Measurements from ENCODE around the gene NUDT16L1.

DNA sequence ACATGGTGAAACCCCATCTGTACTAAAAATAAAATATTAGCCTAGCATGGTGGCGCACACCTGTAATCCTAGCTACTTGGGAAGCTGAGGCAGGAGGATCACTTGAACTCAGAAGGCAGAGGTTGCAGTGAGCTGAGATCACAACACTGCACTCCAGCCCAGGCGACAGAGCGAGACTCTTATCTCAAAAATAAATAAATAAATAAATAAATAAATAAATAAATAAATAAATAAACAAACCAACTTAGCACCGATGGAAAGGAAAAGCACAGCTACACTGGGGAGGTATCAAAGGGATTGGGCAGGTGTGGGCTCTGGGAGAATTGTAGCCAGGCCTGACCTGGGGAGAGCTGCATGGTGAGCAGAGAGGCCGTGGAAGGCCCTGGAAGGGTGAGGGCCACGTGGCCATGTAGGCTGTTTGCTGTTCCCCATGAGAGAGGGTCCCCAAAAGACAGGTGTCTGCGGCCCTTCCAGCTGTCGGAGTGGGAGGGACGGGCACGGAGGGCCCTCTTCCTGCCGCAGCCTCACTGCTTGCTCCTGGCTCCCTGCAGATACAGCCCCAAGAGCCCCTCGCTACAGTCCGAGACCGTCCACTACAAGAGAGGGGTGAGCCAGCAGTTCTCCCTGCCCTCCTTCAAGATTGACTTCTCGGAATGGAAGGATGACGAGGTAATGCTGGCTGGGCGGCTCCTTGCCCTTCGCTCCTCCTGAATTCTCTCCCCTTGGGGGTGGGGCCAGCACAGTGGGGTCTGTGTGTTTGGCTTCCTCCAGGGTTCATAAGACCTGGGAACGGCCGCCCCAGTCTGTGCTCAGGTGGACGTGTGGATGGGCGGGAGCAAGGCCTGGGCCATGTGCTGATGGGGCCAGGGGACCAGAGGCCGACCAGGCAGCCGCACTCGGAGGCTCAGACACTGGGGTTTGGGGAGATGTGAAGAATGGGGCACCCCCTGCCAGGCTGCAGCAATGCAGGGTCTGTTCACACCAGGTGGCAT is 36.4 kb upstream of the NUDT16L1 start:
- TF ChIP-seq, protein P1, sequence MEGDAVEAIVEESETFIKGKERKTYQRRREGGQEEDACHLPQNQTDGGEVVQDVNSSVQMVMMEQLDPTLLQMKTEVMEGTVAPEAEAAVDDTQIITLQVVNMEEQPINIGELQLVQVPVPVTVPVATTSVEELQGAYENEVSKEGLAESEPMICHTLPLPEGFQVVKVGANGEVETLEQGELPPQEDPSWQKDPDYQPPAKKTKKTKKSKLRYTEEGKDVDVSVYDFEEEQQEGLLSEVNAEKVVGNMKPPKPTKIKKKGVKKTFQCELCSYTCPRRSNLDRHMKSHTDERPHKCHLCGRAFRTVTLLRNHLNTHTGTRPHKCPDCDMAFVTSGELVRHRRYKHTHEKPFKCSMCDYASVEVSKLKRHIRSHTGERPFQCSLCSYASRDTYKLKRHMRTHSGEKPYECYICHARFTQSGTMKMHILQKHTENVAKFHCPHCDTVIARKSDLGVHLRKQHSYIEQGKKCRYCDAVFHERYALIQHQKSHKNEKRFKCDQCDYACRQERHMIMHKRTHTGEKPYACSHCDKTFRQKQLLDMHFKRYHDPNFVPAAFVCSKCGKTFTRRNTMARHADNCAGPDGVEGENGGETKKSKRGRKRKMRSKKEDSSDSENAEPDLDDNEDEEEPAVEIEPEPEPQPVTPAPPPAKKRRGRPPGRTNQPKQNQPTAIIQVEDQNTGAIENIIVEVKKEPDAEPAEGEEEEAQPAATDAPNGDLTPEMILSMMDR (IDR thresholded peaks at IDR 0.05; ENCODE audit: insufficient read depth, low read length), result no peak
- no peak for TF ChIP-seq POLR2AphosphoS5 (IDR thresholded peaks at IDR 0.05; ENCODE audit: low read depth)
- TF ChIP-seq, protein P2, sequence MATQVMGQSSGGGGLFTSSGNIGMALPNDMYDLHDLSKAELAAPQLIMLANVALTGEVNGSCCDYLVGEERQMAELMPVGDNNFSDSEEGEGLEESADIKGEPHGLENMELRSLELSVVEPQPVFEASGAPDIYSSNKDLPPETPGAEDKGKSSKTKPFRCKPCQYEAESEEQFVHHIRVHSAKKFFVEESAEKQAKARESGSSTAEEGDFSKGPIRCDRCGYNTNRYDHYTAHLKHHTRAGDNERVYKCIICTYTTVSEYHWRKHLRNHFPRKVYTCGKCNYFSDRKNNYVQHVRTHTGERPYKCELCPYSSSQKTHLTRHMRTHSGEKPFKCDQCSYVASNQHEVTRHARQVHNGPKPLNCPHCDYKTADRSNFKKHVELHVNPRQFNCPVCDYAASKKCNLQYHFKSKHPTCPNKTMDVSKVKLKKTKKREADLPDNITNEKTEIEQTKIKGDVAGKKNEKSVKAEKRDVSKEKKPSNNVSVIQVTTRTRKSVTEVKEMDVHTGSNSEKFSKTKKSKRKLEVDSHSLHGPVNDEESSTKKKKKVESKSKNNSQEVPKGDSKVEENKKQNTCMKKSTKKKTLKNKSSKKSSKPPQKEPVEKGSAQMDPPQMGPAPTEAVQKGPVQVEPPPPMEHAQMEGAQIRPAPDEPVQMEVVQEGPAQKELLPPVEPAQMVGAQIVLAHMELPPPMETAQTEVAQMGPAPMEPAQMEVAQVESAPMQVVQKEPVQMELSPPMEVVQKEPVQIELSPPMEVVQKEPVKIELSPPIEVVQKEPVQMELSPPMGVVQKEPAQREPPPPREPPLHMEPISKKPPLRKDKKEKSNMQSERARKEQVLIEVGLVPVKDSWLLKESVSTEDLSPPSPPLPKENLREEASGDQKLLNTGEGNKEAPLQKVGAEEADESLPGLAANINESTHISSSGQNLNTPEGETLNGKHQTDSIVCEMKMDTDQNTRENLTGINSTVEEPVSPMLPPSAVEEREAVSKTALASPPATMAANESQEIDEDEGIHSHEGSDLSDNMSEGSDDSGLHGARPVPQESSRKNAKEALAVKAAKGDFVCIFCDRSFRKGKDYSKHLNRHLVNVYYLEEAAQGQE (IDR thresholded peaks at IDR 0.05; ENCODE audit: insufficient replicate concordance, low read depth), result no peak
